ENCODE data around the gene PACS1. TPM values are rescaled to one million over a fixed set of nuclear protein-coding genes. Genes with fewer than 3 reads are reported as not detected.

PACS1 gene
- total RNA-seq, 1 donor from 2014 or later, result 50.8 TPM

DNA sequence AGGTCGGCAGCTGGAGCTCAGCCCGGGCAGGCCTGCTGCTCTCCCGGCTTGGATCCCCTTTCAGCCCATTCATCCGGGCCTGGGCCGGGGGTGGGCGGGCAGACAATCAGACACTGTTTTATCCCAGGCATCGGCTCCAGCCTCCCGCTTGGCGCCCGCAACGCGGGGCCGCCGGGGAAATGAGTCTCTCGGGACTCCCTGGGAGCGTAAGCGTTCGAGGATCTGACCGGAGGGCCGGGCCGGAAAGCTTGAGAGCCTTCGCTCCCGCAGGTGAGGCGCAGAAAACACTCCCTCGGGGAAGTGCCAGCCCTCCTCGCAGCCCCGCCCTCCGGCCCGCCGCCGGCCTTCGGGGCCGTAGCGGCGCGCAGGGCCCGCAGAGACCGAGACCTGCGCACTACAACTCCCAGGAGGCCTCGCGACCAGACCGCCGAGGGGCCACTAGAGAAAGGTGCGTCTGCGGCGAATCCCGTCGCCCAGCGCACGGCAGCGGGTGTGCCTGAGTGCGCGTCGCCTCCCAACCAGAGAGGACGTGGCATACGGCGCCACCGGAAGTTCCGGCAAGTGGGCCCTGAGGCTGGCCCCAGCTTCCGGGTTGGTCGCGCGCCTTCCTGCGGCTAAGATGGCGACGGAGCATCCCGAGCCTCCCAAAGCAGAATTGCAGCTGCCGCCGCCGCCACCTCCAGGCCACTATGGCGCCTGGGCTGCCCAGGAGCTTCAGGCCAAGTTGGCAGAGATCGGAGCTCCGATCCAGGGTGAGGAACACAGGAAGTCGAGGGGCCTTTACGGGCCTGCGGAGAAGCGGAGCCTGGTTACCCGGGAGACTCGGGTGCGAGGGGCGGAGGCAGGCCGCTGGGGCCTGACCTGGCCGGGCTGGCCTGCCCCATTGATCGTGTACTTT is 18.1 kb upstream of the PACS1 start, which contains the start of gene SF3B2:
Gene SF3B2, plus strand, starts transcription at position 599 of the 898 bp plus-strand sequence. Its CDS starts 21 bp downstream, at position 620.
- Histone ChIP-seq H3K4me1 (peaks cover 21% of the 10 kb centered on the region), H3K9me3 (no peaks in the 10 kb centered on the region), H3K27ac (peak within 1 kb of the TSS; percentile 92), H3K27me3 (ENCODE audit: low read depth) (peaks cover 26% of the 10 kb centered on the region), H3K36me3 (peaks cover 36% of the 10 kb centered on the region), H3K4me3 (peak within 1 kb of the TSS; percentile 99)
- peak; percentile 99 for ATAC-seq
- TF ChIP-seq, protein P1, sequence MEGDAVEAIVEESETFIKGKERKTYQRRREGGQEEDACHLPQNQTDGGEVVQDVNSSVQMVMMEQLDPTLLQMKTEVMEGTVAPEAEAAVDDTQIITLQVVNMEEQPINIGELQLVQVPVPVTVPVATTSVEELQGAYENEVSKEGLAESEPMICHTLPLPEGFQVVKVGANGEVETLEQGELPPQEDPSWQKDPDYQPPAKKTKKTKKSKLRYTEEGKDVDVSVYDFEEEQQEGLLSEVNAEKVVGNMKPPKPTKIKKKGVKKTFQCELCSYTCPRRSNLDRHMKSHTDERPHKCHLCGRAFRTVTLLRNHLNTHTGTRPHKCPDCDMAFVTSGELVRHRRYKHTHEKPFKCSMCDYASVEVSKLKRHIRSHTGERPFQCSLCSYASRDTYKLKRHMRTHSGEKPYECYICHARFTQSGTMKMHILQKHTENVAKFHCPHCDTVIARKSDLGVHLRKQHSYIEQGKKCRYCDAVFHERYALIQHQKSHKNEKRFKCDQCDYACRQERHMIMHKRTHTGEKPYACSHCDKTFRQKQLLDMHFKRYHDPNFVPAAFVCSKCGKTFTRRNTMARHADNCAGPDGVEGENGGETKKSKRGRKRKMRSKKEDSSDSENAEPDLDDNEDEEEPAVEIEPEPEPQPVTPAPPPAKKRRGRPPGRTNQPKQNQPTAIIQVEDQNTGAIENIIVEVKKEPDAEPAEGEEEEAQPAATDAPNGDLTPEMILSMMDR (IDR thresholded peaks at IDR 0.05), result no peak
- intact Hi-C loops (cut with DNase I), result no loop called here
- DNase-seq, result peak; percentile 100

- Histone ChIP-seq H3K36me3 (peaks cover 42% of the 10 kb centered on the region), H3K4me1 (peaks cover 21% of the 10 kb centered on the region), H3K4me3 (peak overlapping the region; percentile 99), H3K27ac (peak overlapping the region; percentile 92), H3K27me3 (ENCODE audit: low read depth) (peaks cover 23% of the 10 kb centered on the region), H3K9me3 (no peaks in the 10 kb centered on the region)
- intact Hi-C loops (cut with DNase I), result no loop called here
- ATAC-seq, result no peak
- TF ChIP-seq, protein P1 (IDR thresholded peaks at IDR 0.05), result no peak
- DNase-seq, result no peak
Observed at GRCh38 chr11:66052664-66052982, 17.4 kb upstream of the PACS1 start.

- TF ChIP-seq, protein P1 (IDR thresholded peaks at IDR 0.05), result no peak
- no peaks in the 10 kb centered on the region for H3K27me3 ChIP-seq (ENCODE audit: low read depth)
- H3K36me3 ChIP-seq, result peaks cover 66% of the 10 kb centered on the region
- H3K27ac ChIP-seq, result no peak overlapping the region
- intact Hi-C loops (cut with DNase I), result no loop called here
- no peak for DNase-seq
- H3K4me3 ChIP-seq, result no peak overlapping the region
- no peaks in the 10 kb centered on the region for H3K9me3 ChIP-seq
- peaks cover 21% of the 10 kb centered on the region for H3K4me1 ChIP-seq
- ATAC-seq, result no peak
Observed at GRCh38 chr11:66055021-66055420, 15.1 kb upstream of the PACS1 start.

DNA sequence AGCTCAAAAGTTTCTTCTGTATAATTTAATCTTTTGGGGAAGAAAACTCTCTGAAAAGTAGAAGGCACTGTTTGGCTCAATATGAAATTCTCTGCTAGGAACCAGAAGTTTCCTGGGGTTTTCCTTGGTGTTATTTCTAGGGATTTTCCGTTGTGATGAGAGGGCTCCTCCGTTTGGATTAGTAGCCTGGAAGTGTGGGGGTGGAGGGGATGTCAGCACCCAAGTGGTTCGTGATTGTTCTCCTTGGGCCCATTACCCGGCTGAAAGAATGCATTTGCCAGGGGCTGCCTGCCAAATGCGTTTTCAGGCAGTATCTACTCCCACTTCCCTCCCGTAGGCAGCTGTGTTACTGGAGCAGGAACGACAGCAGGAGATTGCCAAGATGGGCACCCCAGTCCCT is 13.6 kb upstream of the PACS1 start:
- intact Hi-C loops (cut with DNase I), result no loop called here
- Histone ChIP-seq H3K4me1 (peaks cover 16% of the 10 kb centered on the region), H3K27me3 (ENCODE audit: low read depth) (no peaks in the 10 kb centered on the region), H3K9me3 (no peaks in the 10 kb centered on the region), H3K4me3 (no peak overlapping the region), H3K36me3 (peaks cover 81% of the 10 kb centered on the region), H3K27ac (no peak overlapping the region)
- ATAC-seq (no peak), DNase-seq (no peak)
- TF ChIP-seq, protein P1 (IDR thresholded peaks at IDR 0.05), result no peak

- Histone ChIP-seq H3K27me3 (ENCODE audit: low read depth) (no peaks in the 10 kb centered on the region), H3K36me3 (peaks cover 100% of the 10 kb centered on the region), H3K9me3 (no peaks in the 10 kb centered on the region), H3K4me3 (no peak overlapping the region), H3K4me1 (no peaks in the 10 kb centered on the region), H3K27ac (no peak overlapping the region)
- DNase-seq, result no peak
- intact Hi-C loops (cut with DNase I), result no loop called here
- ATAC-seq, result no peak
- TF ChIP-seq, protein P1 (IDR thresholded peaks at IDR 0.05), result no peak
Observed at GRCh38 chr11:66059966-66060680, 9.9 kb upstream of the PACS1 start.
